ENCODE results near the gene ZNF654.
"Not testable (repeated sequence)": the region's sequence is repeated elsewhere in the genome, so short reads cannot be mapped to it uniquely, and the experiment has no call there.

DNA sequence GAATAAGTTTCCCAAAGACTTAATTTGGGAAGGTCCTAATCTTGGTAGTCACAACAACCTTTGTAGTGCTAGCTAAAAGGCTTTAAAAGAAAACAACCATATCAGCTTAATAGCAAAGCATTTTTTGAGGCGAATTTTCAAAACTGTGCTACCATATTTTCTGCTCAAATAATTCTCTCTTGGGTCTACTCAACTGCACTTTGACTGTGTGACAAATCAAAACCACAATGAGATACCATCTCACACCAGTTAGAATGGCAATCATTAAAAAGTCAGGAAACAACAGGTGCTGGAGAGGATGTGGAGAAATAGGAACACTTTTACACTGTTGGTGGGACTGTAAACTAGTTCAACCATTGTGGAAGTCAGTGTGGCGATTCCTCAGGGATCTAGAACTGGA, 59.5 kb downstream of the ZNF654 start:
- TF ChIP-seq, protein P1, sequence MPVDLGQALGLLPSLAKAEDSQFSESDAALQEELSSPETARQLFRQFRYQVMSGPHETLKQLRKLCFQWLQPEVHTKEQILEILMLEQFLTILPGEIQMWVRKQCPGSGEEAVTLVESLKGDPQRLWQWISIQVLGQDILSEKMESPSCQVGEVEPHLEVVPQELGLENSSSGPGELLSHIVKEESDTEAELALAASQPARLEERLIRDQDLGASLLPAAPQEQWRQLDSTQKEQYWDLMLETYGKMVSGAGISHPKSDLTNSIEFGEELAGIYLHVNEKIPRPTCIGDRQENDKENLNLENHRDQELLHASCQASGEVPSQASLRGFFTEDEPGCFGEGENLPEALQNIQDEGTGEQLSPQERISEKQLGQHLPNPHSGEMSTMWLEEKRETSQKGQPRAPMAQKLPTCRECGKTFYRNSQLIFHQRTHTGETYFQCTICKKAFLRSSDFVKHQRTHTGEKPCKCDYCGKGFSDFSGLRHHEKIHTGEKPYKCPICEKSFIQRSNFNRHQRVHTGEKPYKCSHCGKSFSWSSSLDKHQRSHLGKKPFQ (CRISPR knock-in tag; IDR thresholded peaks at IDR 0.05; ENCODE audit: insufficient replicate concordance) = not testable (repeated sequence)
- not testable (repeated sequence) for TF ChIP-seq PREB (CRISPR knock-in tag; IDR thresholded peaks at IDR 0.05); KDM4B (CRISPR knock-in tag; IDR thresholded peaks at IDR 0.05); CTCF (CRISPR knock-in tag; IDR thresholded peaks at IDR 0.05); ZSCAN5A (CRISPR knock-in tag; IDR thresholded peaks at IDR 0.05; ENCODE audit: borderline replicate concordance); TCF7L2 (IDR thresholded peaks at IDR 0.05; ENCODE audit: low read depth, low read length)
- TF ChIP-seq, protein P2, sequence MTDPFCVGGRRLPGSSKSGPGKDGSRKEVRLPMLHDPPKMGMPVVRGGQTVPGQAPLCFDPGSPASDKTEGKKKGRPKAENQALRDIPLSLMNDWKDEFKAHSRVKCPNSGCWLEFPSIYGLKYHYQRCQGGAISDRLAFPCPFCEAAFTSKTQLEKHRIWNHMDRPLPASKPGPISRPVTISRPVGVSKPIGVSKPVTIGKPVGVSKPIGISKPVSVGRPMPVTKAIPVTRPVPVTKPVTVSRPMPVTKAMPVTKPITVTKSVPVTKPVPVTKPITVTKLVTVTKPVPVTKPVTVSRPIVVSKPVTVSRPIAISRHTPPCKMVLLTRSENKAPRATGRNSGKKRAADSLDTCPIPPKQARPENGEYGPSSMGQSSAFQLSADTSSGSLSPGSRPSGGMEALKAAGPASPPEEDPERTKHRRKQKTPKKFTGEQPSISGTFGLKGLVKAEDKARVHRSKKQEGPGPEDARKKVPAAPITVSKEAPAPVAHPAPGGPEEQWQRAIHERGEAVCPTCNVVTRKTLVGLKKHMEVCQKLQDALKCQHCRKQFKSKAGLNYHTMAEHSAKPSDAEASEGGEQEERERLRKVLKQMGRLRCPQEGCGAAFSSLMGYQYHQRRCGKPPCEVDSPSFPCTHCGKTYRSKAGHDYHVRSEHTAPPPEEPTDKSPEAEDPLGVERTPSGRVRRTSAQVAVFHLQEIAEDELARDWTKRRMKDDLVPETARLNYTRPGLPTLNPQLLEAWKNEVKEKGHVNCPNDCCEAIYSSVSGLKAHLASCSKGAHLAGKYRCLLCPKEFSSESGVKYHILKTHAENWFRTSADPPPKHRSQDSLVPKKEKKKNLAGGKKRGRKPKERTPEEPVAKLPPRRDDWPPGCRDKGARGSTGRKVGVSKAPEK (CRISPR knock-in tag; IDR thresholded peaks at IDR 0.05; ENCODE audit: borderline replicate concordance) = not testable (repeated sequence)

All from HepG2 (cell line).